Measurements from ENCODE around the gene LRCH4.
"Not testable (repeated sequence)": the region's sequence is repeated elsewhere in the genome, so short reads cannot be mapped to it uniquely, and the experiment has no call there.

The LRCH4 gene

DNA sequence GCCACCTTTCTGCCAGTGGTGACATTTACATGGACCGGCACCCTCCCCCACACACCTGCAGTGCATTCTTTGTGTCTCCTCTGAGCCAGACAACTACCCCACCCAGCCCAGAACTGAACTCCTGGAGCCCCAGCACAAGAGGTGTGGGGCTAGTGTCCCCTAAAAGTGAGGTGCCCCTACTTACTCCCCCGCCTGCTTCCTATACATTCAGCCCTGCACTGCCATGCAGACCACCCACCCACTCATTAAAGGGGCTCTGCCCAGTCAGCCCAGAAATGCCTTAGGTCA, 14.2 kb downstream of the LRCH4 start:
- DNase-seq (ENCODE audit: low read depth, low spot score), result no peak
- no peak overlapping the region for H3K4me3 ChIP-seq (ENCODE audit: low read length)

DNA sequence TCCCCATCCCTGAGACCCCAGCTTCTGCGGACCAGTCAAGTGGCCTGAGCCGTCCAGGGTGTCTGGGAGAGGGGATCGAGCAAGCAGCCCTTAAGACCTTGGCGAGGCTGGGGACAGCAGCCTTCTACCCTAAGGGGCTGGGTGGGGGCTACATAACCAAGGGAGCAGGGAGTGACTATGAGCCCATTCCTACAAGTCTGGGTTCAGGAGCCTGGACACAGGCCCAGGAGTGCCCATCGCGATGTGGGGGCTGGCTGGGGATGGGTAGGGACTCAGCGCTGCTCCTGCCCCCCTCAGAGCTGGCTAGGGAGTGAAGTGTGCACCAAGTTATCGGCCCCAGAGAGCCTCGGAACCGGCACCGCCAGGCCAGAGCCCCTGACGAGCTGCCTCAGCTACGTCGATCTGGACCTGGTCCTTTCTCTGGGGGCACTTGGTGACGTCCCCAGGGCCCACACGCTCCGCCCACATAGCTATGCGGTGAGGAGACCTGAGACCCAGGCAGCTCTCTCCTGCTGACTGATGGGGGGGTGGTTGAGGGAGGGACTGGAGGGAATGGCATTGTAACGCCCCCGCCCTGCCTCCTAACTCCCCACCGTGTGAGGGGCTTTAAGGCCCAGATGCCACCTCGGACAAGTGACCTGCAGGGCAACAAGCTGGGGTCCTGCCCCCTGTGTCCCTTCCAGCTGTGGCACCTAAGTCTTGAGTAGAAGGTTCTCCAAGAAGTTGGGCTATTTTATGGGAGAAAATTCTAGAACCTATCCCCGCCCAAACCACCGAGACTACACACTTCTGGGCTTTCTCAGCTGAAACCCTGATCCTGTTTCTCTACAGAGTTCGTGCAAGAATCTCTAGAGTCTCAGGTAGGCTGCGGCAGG, 14.7 kb downstream of the LRCH4 start:
- DNase-seq (ENCODE audit: low read depth, low spot score), result no peak

DNA sequence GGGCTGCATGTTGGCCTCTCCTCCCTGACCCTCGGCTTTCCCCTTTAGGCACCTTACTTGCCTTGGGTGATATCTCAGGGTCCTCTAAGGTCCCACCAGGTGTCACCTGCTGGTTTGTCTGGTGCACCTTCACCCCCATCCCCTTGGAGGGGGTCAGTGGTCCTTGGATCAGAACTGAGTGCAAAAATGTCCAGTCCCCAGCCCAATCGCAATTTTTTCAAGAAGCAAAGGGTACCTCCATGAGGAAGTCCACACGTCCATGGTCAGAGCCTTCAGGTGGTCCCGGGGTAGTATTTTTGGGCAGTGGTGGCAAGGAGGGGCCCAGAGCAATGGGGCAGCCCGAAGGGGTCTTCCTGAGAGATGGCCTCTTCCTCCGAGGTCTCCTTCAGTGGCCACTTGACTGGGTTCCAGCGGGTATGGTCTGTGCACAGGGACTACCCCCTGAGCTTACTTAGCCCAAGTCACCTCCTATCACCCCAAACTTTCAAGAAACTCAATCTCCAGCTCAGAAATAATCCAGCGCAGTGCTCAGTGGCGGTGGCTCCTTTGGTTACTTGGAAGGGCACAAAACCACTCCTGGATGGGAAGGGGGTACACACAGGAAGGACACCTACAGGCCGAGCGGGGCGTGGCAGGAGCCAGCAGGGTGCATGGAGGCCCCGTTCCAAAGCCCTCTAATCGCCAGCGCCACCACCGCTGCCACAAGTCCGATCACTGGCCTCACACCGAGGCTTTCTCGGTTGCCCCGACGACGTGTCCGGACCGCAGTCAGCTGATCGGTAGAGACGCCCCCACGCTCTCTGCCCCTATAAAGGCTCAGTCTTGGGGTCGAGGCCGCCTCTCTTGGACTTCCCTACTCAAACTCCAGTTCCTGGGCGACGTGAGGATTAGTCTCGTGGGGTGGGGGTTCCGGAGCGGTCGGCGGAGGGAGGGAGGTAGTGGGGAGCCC, 16.8 kb downstream of the LRCH4 start:
- no peak overlapping the region for H3K4me3 ChIP-seq (ENCODE audit: low read length)
- DNase-seq (ENCODE audit: low read depth, low spot score), result no peak

More for the DNA sequence above, 14.7 kb downstream of the LRCH4 start:
- H3K4me3 ChIP-seq (ENCODE audit: low read length), result no peak overlapping the region

DNA sequence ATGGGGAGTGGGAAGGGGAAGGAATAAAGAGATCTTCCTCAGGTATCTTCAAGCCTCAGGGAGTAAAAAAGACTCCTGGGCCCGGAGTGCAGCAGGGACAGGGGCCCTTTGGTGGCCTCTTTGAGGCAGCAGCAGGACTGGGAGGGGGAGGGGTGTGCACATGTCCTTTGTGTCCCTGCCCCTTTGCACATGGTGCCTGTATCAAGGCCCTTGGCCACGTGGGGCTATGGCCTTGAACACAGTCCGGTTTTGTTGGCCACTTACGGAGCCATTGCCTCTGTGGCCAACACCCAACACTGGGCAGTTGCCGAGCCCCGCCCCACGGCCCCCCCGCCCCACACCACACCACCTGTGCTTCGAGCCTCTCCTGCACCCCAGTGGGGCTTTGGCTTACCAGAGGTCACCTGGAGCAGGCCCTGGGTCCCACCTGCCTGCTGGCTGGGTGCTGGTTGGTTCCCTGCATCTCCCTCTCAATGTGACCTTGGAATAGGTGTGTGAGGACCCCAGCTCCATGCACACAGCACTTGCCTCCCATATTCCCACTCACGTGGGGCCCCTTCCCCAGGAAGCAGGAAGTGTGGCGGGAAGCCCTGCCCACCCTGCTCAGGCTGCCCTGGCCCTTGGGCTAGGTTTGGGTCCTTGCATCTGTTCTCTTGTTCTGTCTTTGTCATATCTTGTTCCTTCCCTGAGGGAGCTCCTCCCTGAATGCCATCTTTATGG, 17.6 kb downstream of the LRCH4 start:
- no peak overlapping the region for H3K4me3 ChIP-seq (ENCODE audit: low read length)
- DNase-seq (ENCODE audit: low read depth, low spot score), result no peak

DNA sequence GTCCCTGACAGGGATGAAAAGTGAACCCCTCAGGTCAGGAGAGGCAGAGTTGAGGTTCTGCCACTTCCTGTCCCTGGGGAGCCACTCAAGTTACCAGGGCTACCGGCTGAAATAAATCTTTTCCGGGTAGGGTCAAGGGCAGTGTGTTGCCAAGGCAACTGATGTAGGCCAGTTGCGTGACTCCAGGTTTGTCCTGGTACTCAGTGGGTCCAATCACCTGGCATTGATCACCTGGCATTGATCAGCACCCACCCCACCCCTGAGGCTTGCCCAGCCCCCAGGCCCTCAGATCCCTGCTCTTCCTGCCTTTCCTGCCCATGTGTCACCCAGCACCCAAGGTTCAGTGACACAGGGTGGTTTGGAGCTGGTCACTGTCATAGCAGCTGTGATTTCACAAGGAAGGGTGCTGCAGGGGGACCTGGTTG, 18.2 kb downstream of the LRCH4 start:
- DNase-seq (ENCODE audit: low read depth, low spot score), result no peak
- no peak overlapping the region for H3K4me3 ChIP-seq (ENCODE audit: low read length)

DNA sequence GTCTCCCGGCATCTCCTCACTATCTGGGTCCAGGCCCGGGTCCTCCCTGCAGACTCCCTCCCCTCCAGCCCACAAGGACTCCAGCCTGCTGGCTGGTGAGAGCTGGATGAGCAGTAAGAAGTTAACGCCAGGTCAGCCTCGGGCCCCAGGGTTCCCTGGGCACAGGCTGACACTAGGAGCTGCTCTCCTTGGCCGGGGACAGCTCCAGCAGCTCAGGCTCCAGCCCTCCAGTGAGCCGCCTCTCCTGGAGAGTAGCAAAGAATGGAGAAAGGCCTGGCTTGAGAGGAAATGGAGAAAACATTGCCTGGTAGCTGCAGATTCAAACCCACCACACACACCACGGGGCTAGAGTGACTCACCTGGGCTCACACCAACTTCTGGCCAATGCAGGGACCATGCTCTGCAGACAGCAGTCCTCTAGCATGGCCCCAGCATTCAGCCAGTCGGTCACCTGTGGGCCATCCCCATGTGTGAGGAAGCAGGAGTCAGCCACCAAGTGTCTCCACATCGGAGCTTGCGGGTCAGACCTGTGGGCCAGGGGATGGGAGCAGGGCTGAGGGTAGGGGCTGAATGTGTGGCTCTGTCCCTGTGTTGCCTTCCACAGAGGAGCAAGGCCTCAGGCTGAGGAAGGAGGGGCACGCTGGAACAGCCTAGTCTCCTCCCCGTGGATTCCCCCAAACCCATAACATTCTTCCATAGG, 18.7 kb downstream of the LRCH4 start:
- DNase-seq (ENCODE audit: low read depth, low spot score), result no peak
- H3K4me3 ChIP-seq (ENCODE audit: low read length), result no peak overlapping the region

DNA sequence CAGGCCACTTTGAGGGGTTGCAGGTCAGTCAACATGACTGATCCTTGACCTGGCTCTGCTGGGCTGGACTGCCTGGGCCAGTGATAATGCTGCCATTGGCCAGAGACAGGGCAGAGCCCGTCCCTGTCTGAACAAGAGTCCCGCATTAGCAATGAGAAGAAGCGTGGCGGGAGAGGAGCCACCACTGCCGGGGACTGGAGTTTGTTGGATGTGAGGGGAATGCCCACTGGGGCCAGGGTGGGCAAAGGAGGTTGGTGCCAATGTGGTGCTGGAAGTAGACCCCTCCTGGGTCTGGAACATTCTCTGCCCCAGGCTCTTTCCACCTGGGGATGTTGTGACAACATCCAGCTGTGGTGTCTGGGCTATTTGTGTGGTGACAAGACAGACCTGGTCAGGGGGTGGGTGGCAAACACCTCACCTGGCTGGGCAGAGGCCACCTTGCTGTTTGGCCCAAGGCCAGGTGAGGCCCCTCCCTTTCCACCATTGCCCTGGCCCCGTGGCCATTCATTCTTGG, 19.9 kb downstream of the LRCH4 start:
- DNase-seq (ENCODE audit: low read depth, low spot score), result no peak
- no peak overlapping the region for H3K4me3 ChIP-seq (ENCODE audit: low read length)

DNA sequence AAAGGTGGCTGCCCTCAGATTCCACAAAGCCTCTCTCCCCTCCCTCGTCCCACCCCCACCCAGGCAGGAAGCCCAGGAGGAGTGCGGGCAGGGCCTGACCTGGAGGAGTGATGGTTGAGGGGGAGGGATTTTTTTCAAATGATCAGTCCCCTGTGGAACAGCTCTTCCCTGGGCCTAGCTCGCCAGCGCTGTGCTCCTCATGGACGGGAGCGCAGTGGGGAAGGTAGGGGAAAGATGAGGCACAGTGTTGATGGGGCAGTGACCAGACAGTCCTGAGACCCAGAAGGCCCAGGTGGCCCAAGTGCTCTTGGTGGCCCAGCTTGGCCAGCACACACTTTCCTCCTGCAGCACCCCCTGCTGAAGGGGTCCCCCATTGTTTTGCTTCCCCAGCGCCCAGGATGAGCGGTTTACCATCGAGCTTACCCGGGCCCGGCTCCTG, 20.8 kb downstream of the LRCH4 start:
- no peak for DNase-seq (ENCODE audit: low read depth, low spot score)
- H3K4me3 ChIP-seq (ENCODE audit: low read length), result no peak overlapping the region

DNA sequence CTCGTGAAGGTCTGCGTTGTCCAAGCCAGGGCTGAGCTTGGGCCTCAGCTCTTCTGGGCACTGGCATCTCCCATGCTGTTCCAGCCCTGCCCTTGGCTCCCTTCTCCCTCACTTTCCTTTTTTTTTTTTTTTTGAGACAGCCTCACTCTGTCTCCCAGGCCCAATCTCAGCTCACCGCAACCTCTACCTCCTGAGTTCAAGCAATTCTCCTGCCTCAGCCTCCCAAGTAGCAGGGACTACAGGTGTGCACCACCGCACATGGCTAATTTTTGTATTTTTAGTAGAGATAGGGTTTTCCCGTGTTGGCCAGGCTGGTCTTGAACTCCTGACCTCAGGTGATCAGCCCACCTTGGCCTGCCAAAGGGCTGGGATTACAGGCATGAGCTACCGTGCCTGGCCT, 21.5 kb downstream of the LRCH4 start:
- not testable (repeated sequence) for H3K4me3 ChIP-seq (ENCODE audit: low read length)

DNA sequence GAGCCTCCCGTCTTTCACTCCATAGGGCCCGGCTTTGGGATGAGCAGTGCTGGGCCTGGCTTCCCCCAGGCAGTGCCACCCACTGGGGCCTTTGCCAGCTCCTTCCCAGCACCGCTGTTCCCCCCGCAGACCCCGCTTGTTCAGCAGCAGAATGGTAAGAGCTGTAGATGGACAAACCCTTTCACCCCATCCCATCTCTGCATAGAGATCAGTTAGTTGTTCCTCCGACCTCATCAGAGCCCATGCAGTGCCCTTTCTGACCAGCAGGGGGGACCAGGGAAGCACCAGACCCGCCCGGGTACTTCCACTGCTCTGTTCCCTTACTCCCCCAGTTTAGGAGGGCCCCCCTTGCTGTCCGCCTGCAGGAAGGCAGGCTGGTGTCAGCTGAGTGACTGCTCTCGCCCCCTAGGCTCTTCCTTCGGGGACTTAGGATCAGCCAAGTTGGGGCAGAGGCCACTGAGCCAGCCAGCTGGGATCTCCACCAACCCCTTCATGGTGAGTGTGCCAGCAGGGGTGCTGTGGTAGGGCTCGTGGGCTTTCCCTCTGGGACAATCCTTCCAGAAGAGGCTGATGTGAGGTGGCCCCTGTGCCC, 22.0 kb downstream of the LRCH4 start:
- peak; percentile 65 for DNase-seq (ENCODE audit: low read depth, low spot score)
- no peak overlapping the region for H3K4me3 ChIP-seq (ENCODE audit: low read length)

More for the DNA sequence above, 21.5 kb downstream of the LRCH4 start:
- not testable (repeated sequence) for DNase-seq (ENCODE audit: low read depth, low spot score)

DNA sequence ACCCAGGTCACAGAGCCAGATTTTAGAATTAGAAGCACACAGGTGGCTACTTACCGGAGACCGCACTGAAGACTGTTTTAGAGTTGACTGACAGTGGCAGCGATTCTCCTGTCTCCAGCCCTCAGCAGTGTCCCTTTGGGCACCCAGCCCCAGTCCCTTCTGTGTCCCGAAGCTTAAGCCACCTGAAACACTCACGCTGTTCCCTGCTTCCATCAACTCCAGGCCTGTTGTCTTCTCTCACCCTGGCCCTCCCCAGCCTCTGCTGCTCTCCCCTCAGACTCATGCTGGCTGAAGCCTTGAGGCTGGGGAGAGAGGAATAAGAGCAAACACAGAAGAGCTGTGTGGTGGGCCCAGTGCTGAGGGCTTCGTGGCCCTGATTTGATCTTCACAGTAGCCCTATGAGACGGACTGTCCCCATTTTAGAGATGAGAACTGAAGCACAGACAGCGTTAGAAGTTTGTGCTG, 22.8 kb downstream of the LRCH4 start:
- no peak for DNase-seq (ENCODE audit: low read depth, low spot score)
- no peak overlapping the region for H3K4me3 ChIP-seq (ENCODE audit: low read length)

DNA sequence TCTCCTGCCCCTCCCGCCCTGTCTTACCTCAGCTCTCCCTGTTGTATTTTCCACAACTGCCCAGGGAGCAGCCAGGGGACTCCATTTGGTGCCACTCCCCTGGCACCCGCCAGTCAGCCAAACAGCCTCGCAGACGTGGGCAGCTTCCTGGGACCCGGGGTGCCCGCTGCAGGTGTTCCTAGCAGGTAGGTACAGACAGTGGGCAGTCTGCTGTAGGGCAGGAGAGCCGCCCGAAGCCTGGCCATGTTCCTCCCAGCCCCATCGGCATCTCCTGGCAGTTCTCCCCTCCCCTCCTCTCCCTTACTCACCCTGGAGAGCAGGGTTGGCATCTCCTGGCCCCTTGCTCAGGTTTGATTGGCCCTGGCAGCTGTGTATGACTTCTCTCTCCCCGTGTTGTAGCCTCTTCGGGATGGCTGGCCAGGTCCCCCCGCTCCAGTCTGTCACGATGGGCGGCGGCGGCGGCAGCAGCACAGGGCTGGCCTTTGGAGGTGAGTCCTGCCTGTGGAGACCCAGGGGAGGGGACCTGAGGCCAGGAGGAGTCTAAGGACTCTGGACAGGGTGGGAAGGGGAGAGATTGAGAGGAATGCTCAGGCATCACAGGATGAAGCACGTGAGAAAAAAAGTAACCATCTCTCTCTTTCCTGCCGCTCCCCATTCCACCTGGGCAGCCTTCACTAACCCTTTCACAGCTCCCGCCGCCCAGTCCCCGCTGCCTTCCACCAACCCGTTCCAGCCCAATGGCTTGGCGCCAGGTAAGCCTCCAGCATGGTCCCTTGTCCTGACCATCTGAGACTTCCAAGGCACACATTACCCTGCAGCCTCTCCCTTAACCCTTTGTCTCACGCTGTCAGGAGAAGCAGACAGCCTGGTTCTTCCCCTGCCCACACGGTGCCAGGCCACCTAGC, 23.5 kb downstream of the LRCH4 start:
- no peak for DNase-seq (ENCODE audit: low read depth, low spot score)
- H3K4me3 ChIP-seq (ENCODE audit: low read length), result no peak overlapping the region

DNA sequence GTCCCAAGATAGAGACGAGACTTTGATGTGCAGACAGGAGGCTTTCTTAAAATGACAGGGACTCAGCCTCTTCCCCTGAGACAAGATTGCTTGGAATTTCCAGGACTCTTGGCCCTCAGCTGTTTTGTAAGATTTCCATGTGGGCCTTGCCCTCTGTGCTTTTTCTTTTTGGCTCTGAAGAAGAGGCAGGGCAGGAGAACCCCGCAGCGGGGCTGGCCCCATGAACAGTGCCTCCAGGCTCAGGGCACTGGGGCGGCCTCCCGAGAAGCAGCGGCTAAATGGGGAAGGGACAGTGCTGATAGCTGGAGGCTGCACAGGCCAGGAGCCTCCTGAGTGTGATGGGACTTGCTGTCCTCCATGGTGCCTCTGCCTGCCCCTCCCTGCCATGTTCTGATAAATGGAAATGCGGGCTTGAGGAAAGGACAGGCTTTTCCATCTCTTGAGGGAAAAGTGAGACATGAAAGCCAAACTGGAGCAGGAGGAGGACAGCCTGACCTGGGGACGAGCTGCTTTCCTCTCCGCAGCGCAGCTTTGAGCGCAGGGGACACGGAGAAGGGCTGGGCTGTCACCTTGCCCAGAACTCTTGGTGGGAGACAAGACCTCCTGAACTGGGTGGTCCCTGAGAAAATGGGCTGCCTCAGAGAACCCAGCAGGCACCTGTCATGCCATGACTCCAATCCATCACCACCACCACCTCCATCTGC, 24.3 kb downstream of the LRCH4 start:
- DNase-seq (ENCODE audit: low read depth, low spot score), result no peak
- no peak overlapping the region for H3K4me3 ChIP-seq (ENCODE audit: low read length)

DNA sequence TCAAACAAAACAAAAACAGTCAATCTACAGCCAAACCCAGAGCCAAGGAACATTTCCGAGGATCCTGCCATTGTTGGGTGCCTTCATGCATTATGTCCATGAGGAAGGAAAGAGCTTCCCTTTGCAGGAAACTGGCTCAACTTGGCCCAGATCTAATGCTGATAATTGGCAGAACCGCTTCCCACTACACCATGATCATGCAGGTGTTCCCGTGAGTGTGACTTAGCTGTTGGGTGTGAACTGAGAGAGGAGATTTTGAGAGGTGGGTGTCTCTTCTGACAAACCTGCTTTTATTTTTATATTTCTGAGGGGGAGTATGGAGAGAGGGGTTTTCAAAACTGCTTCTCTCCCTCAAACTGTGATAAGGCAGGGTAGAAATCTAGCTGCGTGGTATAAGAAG, 26.8 kb downstream of the LRCH4 start:
- DNase-seq (ENCODE audit: low read depth, low spot score), result no peak
- no peak overlapping the region for H3K4me3 ChIP-seq (ENCODE audit: low read length)

DNA sequence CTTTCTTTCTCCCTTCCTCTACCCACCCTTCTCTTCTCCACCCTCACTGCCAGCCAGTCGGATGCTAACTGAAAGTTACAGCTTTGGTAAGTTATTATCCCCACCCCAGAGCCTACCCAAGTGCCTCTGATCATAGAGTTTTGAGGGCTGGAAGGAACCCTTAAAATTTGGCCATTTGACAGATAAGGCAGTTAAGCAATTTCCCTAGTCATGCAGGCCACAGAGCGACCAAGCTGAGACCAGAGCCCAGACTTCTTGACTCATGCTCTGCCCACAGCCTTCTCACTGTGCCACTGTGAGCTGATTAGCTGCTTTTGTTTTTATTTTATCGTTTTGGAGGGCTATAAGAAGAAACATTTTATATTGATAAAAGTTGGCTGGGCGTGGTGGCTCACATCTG, 29.4 kb downstream of the LRCH4 start:
- H3K4me3 ChIP-seq (ENCODE audit: low read length), result no peak overlapping the region
- DNase-seq (ENCODE audit: low read depth, low spot score), result no peak

DNA sequence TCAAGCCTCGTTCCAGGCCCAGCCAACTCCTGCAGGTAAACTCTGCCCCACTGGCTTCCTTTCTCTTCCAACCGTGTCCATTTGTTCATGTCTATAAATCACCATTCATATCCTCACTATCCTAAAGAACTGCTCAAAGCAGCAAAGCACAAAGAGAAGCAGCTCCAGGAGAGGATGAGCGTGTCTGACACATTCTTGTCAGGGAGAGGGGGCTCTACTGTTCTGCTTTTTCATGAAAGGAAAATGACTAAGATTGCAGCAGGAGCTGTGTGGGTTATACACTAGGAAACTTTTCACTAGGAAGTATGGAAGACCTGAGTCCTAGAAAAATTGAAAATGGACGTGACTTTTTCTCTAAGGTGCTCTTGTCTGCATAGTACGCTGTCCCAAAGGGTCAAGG, 30.2 kb downstream of the LRCH4 start:
- DNase-seq (ENCODE audit: low read depth, low spot score), result no peak

DNA sequence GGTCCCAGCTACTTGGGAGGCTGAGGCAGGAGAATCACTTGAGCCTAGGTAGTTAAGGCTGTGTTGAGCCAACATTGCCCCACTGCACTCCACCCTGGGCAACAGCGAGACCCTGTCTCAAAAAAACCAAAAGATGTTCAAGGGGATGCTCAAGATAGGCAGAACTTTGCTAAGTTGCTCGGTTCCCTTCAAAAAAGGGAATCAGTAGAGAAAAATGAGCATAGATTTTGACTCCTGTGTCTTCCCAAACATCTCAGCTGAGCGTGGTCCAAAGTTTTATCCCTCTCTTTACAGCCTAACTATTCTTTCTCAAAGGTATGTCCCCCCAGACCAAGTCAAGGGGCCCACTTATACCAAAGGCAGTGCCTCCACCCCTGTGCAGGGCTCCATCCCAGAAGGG, 32.9 kb downstream of the LRCH4 start:
- DNase-seq (ENCODE audit: low read depth, low spot score), result no peak
- no peak overlapping the region for H3K4me3 ChIP-seq (ENCODE audit: low read length)

More for the DNA sequence above, 30.2 kb downstream of the LRCH4 start:
- no peak overlapping the region for H3K4me3 ChIP-seq (ENCODE audit: low read length)

Measured in Jurkat, Clone E6-1 (cell line).